ENCODE data around the gene PTPN1. TPM values are rescaled to one million over a fixed set of nuclear protein-coding genes. Genes with fewer than 3 reads are reported as not detected.

The PTPN1 gene
- total RNA-seq, 1 experiment from 2014 or later, result 65.2 TPM

DNA sequence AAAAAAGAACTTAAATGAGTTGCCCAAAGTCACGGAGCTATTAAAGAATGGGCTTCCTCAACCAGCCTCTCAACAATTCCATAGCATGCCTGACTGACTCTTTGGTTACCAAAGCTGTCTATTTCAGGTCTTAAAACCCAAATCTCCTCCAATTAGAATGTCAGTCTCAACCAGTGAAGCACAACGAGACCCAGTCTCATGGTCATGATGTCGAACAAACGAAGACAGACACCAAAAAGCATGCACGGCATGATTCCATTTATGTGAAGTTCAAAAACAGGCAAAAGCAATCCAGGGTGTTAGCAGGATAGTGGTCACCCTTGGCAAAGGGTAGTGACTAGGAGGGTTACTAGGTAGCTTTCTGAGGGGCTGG lies 16.3 kb upstream of the PTPN1 start:
- intact Hi-C loops (cut with micrococcal nuclease; ENCODE audit: unreplicated experiment), result no loop called here
- DNase-seq, result no peak
- H3K4me1 ChIP-seq, result no peaks in the 10 kb centered on the region
- no TSS peak for BruUV-seq (replicated peaks)
- no peak overlapping the region for H3K27ac Mint-ChIP-seq (ENCODE audit: unreplicated experiment)
- ChIA-PET CTCF (no interaction called here), POLR2A (no interaction called here)
- no peaks in the 10 kb centered on the region for H3K36me3 Mint-ChIP-seq (ENCODE audit: insufficient read depth, unreplicated experiment)
- H3K9me3 ChIP-seq, result no peaks in the 10 kb centered on the region
- H3K27me3 Mint-ChIP-seq (ENCODE audit: insufficient read depth, unreplicated experiment), result no peaks in the 10 kb centered on the region
- H3K4me3 Mint-ChIP-seq (ENCODE audit: unreplicated experiment), result no peak overlapping the region
- H3K4me1 Mint-ChIP-seq (ENCODE audit: low read depth, unreplicated experiment), result no peaks in the 10 kb centered on the region
- TF ChIP-seq CTCF (IDR thresholded peaks at IDR 0.05; ENCODE audit: insufficient read depth in 1 of 2, low read depth in 1 of 2, low read length in 1 of 2, severe bottlenecking in 1 of 2, unreplicated experiment in 1 of 2), result no peak
- no peaks in the 10 kb centered on the region for H3K27me3 ChIP-seq (replicated peaks; ENCODE audit: control insufficient read depth, insufficient read depth, low read length)
- H3K36me3 ChIP-seq (ENCODE audit: control insufficient read depth, insufficient read depth, low read length), result no peaks in the 10 kb centered on the region
- no peaks in the 10 kb centered on the region for H3K9me3 Mint-ChIP-seq (ENCODE audit: unreplicated experiment)
- no peak overlapping the region for H3K4me3 ChIP-seq (ENCODE audit: low read depth, low read length)

- no peaks in the 10 kb centered on the region for H3K4me1 Mint-ChIP-seq (ENCODE audit: low read depth, unreplicated experiment)
- H3K9me3 ChIP-seq, result no peaks in the 10 kb centered on the region
- H3K36me3 ChIP-seq (ENCODE audit: control insufficient read depth, insufficient read depth, low read length), result no peaks in the 10 kb centered on the region
- no TSS peak for BruUV-seq (replicated peaks)
- intact Hi-C loops (cut with micrococcal nuclease; ENCODE audit: unreplicated experiment), result no loop called here
- TF ChIP-seq CTCF (IDR thresholded peaks at IDR 0.05; ENCODE audit: insufficient read depth in 1 of 2, low read depth in 1 of 2, low read length in 1 of 2, severe bottlenecking in 1 of 2, unreplicated experiment in 1 of 2), result no peak
- H3K4me1 ChIP-seq, result no peaks in the 10 kb centered on the region
- H3K9me3 Mint-ChIP-seq (ENCODE audit: unreplicated experiment), result no peaks in the 10 kb centered on the region
- no peak for DNase-seq
- H3K4me3 ChIP-seq (ENCODE audit: low read depth, low read length), result no peak overlapping the region
- no peaks in the 10 kb centered on the region for H3K36me3 Mint-ChIP-seq (ENCODE audit: insufficient read depth, unreplicated experiment)
- no peaks in the 10 kb centered on the region for H3K27me3 Mint-ChIP-seq (ENCODE audit: insufficient read depth, unreplicated experiment)
- no peak overlapping the region for H3K4me3 Mint-ChIP-seq (ENCODE audit: unreplicated experiment)
- ChIA-PET CTCF (no interaction called here), POLR2A (no interaction called here)
- no peaks in the 10 kb centered on the region for H3K27me3 ChIP-seq (replicated peaks; ENCODE audit: control insufficient read depth, insufficient read depth, low read length)
- H3K27ac Mint-ChIP-seq (ENCODE audit: unreplicated experiment), result no peak overlapping the region
Observed at GRCh38 chr20:50494428-50494827, 15.8 kb upstream of the PTPN1 start.

DNA sequence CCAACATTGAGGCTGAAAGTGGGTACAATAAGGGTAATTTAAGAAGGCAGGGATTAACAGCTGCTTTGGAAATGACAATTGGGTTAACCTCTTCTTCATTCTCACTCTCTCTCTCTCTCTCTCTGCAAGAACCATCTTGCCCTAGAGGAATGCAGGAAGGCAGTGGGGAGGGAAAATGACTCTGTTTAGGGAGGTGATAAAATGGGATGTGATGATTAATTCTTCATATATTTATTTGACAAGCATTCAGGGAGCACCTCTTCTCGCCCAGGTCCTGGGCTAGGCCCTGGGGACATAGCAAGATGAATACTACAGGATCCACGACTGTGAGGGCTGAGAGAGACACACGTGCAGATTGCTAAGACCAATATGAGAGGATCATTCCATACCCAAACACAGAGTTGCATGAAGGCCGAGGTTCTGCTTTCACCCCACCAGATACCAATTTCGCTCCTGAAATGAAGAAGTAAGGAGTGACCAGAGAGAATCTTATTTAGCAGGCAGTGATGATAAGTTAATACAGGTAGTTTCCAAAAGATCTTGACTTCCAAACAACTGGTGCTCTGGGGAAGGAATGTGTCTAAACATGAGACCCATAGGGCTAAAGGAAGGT lies 13.3 kb upstream of the PTPN1 start:
- POLR2A ChIA-PET, result no interaction called here

More for the DNA sequence above, 13.3 kb upstream of the PTPN1 start:
- no peaks in the 10 kb centered on the region for H3K4me1 ChIP-seq
- Mint-ChIP-seq H3K4me3 (ENCODE audit: unreplicated experiment) (no peak overlapping the region), H3K27me3 (ENCODE audit: insufficient read depth, unreplicated experiment) (no peaks in the 10 kb centered on the region), H3K4me1 (ENCODE audit: low read depth, unreplicated experiment) (no peaks in the 10 kb centered on the region), H3K9me3 (ENCODE audit: unreplicated experiment) (no peaks in the 10 kb centered on the region), H3K36me3 (ENCODE audit: insufficient read depth, unreplicated experiment) (no peaks in the 10 kb centered on the region), H3K27ac (ENCODE audit: unreplicated experiment) (no peak overlapping the region)
- no peaks in the 10 kb centered on the region for H3K9me3 ChIP-seq
- no peak for DNase-seq
- no peaks in the 10 kb centered on the region for H3K27me3 ChIP-seq (replicated peaks; ENCODE audit: control insufficient read depth, insufficient read depth, low read length)
- no peaks in the 10 kb centered on the region for H3K36me3 ChIP-seq (ENCODE audit: control insufficient read depth, insufficient read depth, low read length)
- no peak overlapping the region for H3K4me3 ChIP-seq (ENCODE audit: low read depth, low read length)
- CTCF ChIA-PET, result interaction anchor here (0.6 to 0.7 kb wide), 3 partner anchors 150 to 518 kb away, joined by 3 to 13 read pairs (median 4); no protein-coding TSS in a partner anchor
- no TSS peak for BruUV-seq (replicated peaks)
- intact Hi-C loops (cut with micrococcal nuclease; ENCODE audit: unreplicated experiment), result no loop called here
- no peak for TF ChIP-seq CTCF (IDR thresholded peaks at IDR 0.05; ENCODE audit: insufficient read depth in 1 of 2, low read depth in 1 of 2, low read length in 1 of 2, severe bottlenecking in 1 of 2, unreplicated experiment in 1 of 2)

Data from Caco-2 (cell line).